ENCODE data around the gene PPIP5K1.
A peak's percentile ranks its signal among the peaks of the same experiment; 100 is the strongest.

Gene PPIP5K1

DNA sequence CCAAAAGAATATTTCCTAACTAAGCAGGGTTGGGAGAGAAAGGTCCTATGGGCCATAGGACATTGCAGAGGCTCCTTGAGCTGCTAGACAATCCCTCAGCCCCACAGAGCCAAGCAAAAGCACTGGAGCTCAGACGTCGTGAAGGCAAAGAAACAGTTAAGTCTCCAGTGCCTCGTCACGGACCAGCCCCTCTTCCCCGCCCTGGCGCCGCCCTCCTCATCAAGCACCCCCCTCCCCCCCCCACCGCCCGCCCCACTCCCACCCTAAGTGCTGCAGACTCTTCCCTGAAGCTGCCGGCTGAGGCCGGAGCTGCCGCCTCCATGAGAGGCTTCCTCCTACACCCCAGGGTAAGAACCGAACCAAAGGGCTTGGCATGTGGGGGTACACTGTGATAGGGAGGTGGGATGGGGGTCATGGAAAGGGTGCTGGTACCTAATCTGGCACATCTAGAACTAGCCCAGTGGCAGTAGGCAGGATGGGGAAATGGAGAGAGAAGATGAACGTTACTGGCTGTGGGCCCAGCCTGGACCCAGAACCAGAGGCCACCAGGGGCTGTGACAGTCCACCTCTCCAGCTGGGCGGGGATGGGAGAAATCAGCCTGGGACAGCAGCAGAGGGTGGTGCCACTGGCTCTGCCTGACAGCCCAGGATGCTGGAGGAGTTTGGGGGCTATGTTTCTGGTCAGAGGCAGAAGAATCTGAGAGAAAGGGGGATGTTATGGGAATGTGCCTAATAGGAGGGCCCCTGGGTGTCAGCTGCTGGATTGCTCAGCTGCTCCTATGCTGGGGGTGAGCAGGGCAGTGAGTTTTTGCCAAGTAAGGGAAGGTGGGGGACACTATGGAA lies 72.4 kb downstream of the PPIP5K1 start, which contains the start of gene MAP1A:
TSS of gene MAP1A (plus strand) at position 255 of the 843 bp plus-strand sequence. CDS start 3,866 bp downstream, outside the sequence.
- no peak for FAIRE-seq

- FAIRE-seq = no peak
Measured at GRCh38 chr15:43516801-43517353, 73.1 kb downstream of the PPIP5K1 start.

- FAIRE-seq = no peak
Measured at GRCh38 chr15:43516185-43516584, 73.8 kb downstream of the PPIP5K1 start.

DNA sequence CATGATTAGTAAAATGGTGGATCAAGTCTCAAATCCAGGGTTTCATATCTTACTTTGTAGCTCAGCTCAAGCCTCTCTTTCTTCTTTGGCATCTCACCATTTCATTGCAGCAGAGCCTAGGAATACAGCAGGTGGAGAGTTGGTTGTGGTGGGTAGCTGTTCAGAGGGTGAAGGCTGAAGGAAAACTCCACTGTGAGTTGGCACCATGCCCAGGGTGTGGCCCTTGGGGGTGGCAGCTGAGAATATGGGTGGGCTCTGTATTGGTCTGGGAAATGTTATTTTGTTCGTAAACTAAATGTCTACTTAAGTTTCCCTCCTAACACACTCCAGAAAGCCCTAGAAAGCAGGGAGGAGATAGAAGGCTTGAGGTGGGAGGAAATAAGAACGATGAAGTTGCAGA lies 74.3 kb downstream of the PPIP5K1 start:
- no peak for FAIRE-seq

- FAIRE-seq = no peak
Measured at GRCh38 chr15:43514241-43515057, 75.6 kb downstream of the PPIP5K1 start.

- FAIRE-seq = no peak
Measured at GRCh38 chr15:43513550-43513949, 76.5 kb downstream of the PPIP5K1 start.

- no peak for FAIRE-seq
Measured at GRCh38 chr15:43511012-43511885, 78.8 kb downstream of the PPIP5K1 start.

DNA sequence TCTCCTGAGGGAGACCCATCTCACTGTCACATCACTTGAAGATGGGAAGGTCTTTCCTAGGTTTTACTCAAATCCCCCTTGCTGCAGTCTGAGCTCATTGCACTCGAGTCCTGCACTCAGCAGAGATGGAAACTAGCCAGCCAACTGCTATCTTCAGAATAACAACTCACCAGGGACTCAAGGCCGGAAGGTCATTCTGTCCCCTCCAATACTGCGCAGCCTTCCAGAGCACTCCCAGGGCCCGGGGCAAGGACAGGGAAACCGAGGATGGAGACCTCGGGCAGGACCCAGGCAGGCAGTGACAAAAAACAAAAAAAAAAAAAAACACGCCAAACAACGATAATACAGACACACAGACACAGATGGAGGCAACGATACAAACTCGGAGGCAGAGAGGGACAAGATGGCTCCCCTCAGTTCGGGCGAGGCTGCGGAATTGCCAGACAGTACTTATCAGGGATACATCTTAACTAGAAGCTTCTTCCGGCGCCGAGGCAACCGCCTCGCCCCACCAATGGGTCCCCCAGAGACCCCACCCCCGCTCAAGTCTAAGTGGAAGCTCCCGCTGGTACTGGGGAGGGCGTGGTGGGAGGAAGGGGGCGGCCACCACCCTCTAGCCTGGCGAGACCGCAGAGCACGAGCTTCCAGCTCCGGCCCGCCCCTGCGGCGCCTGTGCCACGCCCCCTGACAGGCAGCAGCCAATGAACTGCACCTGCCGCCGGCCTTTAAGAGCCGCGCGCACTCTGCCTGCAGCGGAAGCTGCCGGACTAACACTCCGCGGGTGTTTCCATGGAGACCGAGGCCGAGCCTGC lies 79.6 kb downstream of the PPIP5K1 start:
- FAIRE-seq = peak; percentile 85

GRCh38 chr15:43509660-43510199 lies 80.3 kb downstream of the PPIP5K1 start:
- no peak for FAIRE-seq

GRCh38 chr15:43508991-43509659 lies 80.9 kb downstream of the PPIP5K1 start:
- FAIRE-seq = no peak

DNA sequence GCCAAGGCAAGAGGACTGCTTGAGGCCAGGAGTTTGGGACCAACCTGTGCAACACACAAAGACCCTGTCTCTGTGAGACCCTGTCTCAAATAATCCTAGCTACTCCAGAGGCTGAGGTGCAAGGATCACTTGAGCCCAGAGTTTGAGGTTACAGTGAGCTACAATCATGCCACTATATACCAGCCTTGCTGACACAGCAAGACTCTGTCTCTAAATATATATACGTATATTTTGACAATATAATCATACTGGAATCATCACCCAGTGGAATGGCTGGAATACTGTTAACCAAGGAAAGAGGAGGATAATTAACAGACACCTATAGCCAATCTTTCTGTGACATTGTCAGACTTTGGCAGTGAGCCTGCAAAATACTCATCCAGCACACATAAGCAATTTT lies 81.6 kb downstream of the PPIP5K1 start:
- no peak for FAIRE-seq

GRCh38 chr15:43505738-43506137 lies 84.3 kb downstream of the PPIP5K1 start:
- no peak for FAIRE-seq

GRCh38 chr15:43499635-43500034 lies 90.4 kb downstream of the PPIP5K1 start:
- FAIRE-seq = no peak

GRCh38 chr15:43498990-43499389 lies 91.0 kb downstream of the PPIP5K1 start:
- FAIRE-seq = no peak

DNA sequence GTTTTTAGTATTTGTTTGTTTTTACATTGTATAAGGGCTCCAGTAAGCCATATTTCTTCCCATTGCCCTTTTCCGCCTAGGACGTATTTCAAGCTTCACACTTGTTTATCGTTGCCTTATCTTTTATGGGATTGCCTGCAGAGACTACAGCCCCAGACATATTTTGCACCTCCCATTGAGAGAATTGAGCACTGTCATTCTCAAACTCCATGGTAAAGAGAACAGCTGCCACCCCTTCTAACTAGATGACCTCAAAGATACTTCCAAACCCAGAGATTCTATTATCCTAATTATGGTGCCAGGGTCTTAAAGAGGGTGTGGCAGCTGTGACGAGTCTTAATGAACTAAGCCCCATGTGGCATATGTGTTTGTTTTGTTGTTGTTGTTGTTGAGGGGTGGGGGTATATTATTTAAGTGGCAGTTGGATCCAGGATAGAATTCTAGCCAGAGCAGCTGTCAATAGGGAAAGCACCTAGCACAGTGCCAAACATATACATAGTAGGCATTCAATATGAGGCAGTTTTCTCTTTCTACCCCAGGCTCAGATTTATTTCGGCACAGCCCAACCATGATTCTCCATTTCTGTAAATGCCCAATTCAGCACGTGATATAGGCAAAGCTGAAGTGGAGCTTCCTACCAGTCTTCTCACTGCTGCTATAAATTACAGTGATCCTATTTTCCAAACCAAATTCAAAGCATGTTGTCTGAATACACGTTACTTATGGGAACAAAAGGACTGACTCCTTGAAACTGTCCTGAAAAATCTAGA lies 96.1 kb downstream of the PPIP5K1 start:
- FAIRE-seq = no peak

DNA sequence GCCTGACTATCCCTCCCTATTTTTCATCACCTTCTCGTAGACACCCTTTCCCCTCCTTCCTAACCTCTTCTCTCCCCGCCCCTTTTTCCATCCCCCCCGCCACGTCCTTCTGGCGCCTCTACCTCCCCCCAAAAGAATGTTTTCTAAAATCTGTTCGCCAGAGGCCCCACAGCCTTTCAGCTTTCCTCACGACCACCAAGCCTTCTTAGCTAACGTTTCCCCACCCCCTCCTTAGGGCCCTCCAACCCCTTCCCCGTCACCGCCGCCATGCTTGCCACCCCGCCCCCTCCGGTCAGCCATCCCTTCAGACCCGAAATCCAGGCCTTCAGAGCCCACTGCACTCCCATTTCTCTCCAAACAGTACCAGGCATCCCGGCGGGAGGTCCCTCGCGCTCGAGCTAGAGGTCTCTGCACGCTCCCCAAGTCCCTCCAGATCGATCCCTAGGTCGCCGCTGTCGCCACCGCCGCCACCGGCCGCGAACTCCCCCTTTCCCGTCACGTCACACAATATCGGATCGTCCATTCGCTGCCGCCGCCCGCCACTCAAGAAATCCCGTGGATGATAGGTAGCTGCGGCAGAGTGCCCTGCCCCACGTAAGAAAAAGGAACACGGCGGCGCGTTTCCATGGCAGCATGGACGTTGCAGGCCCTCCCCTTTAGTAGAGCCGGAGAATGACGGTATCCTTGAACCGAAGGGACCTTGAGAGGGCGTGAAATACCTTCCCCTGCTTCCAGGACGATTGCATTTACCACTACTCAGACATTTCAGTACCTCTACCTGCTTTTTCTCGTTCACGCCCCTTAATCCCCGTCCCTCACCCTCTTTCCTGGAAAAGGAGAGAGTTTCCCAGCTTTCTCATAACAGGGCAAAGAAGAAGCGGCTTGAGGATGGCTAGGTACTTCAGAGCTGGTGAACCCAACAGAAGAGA lies 97.1 kb downstream of the PPIP5K1 start, which contains the start of gene TP53BP1:
TSS of gene TP53BP1 (minus strand) at position 484 of the 929 bp plus-strand sequence. CDS start at position 371, 113 bp downstream.
- FAIRE-seq = peak; percentile 78

DNA sequence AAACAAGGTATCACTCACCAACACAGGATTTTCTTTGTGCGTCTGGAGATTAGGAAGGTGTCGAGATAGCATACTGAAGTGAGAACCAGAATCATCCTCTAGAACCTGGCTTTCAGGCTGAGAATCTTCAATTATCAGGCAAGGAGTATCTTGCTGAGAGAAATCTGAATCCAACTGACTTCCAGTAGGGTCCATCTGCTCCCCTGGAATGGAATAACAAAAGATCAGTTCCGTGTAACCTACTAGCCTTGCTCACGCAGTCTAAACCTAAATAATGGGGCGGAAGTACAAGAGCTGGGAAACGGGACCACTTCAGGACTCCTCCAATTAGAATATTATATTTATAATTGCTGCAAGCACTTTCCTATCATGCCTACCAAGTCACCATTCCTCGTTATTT lies 97.7 kb downstream of the PPIP5K1 start:
- no peak for FAIRE-seq

DNA sequence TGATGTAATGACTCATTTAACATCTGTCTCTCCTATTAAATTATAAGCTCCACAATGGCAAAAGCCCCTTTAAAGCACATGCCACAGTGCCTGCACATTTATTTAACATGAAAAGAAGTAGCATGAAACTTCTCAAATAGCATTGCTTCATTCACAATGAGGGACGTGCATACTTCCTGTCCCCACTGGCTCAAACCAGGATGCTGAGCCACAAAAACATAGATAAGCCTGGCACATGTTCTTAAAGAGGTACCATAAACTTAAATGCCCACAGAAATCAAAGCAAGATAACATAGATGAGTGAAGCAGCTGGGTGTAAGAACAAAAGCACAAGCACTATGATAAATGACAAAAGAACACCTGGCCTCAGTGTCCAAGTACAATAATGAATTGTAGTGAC lies 100.8 kb downstream of the PPIP5K1 start:
- no peak for FAIRE-seq
